Spinal cord (tissue), 10 donors: ENCODE measurements around the gene SENP7. TPM values are rescaled to one million over a fixed set of nuclear protein-coding genes. Genes with fewer than 3 reads are reported as not detected.

ENCODE experiments used
- DNase-seq, 6 donors: peaks; one replicate each; pipeline versions ENCODE4 v3.0.0 to v3.0.0-alpha.2; 2013 to 2015; ENCODE audit warnings: low spot score in 6 of 6, low read depth in 4 of 6
- H3K27ac ChIP-seq: one replicate; pipeline ENCODE4 v1.5.1; 2013; ENCODE audit warnings: low read depth, low read length, control low read depth
- H3K27me3 ChIP-seq: one replicate; pipeline ENCODE4 v1.6.1; 2013; ENCODE audit warnings: low read length; ENCODE audit not compliant: control insufficient read depth, insufficient read depth
- H3K36me3 ChIP-seq: one replicate; pipeline ENCODE4 v1.6.1; 2013; ENCODE audit warnings: low read length; ENCODE audit not compliant: control insufficient read depth, insufficient read depth
- H3K4me1 ChIP-seq: one replicate; pipeline ENCODE4 v1.6.1; 2013; ENCODE audit warnings: low read length; ENCODE audit not compliant: control insufficient read depth, insufficient read depth
- H3K4me3 ChIP-seq: one replicate; pipeline ENCODE4 v1.5.1; 2013; ENCODE audit warnings: low read depth, low read length, control low read depth
- H3K9me3 ChIP-seq: one replicate; pipeline ENCODE4 v1.6.1; 2013; ENCODE audit warnings: low read length; ENCODE audit not compliant: control insufficient read depth, insufficient read depth
- WGBS: methylation state at CpG from one replicate; pipeline ENCODE4 v1.1.5; 2013; ENCODE audit warnings: missing lambda C conversion rate; ENCODE audit not compliant: insufficient coverage; 5-methylcytosine and 5-hydroxymethylcytosine counted together
- polyA plus RNA-seq, 2 donors: library from polyadenylated mRNA; unstranded; fragments of 120-200 nt; gene quantifications; one replicate each; pipeline ENCODE4 v1.2.1, GENCODE V29; 2013; ENCODE audit not compliant: insufficient read length in 2 of 2
- total RNA-seq, 2 donors: library from RNA; depleted of rRNA in 1 of 2; stranded (reverse); fragments of 120-200 nt in 1 of 2; fragments of >200 nt in 1 of 2; gene quantifications; one replicate each; pipeline versions ENCODE4 v1.2.3 to v1.2.4, GENCODE V29; 2013 to 2014
- donor health status: healthy.

Gene SENP7
- total and polyA plus RNA-seq, 4 donors: 43.2 to 84.0 (median 61.4) TPM

DNA sequence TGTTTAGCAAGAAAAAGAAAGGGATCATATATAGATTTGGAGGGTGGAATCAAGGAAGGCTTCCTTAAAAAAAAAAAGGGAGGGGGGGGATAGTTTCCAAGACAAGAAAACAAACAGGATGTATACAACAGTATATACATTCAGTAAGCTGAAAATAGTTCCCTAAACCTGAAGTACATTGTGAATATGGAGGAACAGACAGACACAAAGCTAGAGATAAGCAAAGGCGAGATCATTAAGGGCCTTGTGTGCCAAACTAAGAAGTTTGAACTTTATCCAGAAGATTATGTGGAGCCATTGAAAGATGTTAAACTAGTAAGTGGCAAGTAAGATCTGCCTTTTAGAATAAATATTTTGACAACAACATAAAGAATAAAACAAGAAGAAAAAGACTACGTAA is 99.4 kb downstream of the SENP7 start:
- H3K36me3 ChIP-seq: no peaks in the 10 kb centered on the region
- peaks cover 2% of the 10 kb centered on the region for H3K9me3 ChIP-seq
- H3K27ac ChIP-seq: no peak overlapping the region
- H3K4me1 ChIP-seq: no peaks in the 10 kb centered on the region
- no CpG with 5 or more reads among the region's 2 CpGs for WGBS
- no peak for DNase-seq
- no peak overlapping the region for H3K4me3 ChIP-seq
- no peaks in the 10 kb centered on the region for H3K27me3 ChIP-seq

- no peak overlapping the region for H3K4me3 ChIP-seq
- no peaks in the 10 kb centered on the region for H3K27me3 ChIP-seq
- DNase-seq: no peak
- H3K36me3 ChIP-seq: peaks cover 4% of the 10 kb centered on the region
- H3K27ac ChIP-seq: no peak overlapping the region
- no CpG with 5 or more reads among the region's 1 CpG for WGBS
- no peaks in the 10 kb centered on the region for H3K4me1 ChIP-seq
- peaks cover 15% of the 10 kb centered on the region for H3K9me3 ChIP-seq
These were observed 121.5 kb downstream of the SENP7 start for GRCh38 chr3:101391413-101391950.

- no peaks in the 10 kb centered on the region for H3K27me3 ChIP-seq
- H3K36me3 ChIP-seq: peaks cover 8% of the 10 kb centered on the region
- H3K4me1 ChIP-seq: peaks cover under 1% of the 10 kb centered on the region
- H3K4me3 ChIP-seq: no peak overlapping the region
- H3K9me3 ChIP-seq: peaks cover 15% of the 10 kb centered on the region
- no peak overlapping the region for H3K27ac ChIP-seq
- no peak for DNase-seq
These were observed 124.3 kb downstream of the SENP7 start for GRCh38 chr3:101388706-101389105.

DNA sequence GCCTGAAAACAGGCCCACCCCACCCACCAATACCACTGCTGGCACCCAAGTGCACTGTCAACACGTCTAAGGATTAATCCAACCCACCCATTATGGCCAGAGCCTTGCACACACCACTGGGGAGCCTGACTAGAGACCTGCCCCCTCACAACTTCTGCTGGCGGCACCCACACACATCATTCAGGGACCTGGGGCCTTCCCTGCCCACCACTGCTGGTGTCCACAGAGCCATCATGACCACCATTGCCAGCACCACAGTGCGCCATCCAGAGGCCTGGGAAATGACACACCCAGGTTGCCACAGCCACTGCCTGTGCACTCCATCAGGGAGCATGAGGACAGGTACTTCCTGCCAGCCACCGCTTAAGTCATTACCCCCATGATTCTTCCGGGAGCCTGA is 125.7 kb downstream of the SENP7 start:
- no peaks in the 10 kb centered on the region for H3K27me3 ChIP-seq
- H3K36me3 ChIP-seq: peaks cover 11% of the 10 kb centered on the region
- peaks cover 6% of the 10 kb centered on the region for H3K4me1 ChIP-seq
- H3K27ac ChIP-seq: no peak overlapping the region
- 100% methylated on average over 4 of the region's 5 CpGs for WGBS
- DNase-seq: no peak
- peaks cover 14% of the 10 kb centered on the region for H3K9me3 ChIP-seq
- no peak overlapping the region for H3K4me3 ChIP-seq

- Histone ChIP-seq H3K27ac (no peak overlapping the region), H3K36me3 (peaks cover 11% of the 10 kb centered on the region), H3K9me3 (peaks cover 9% of the 10 kb centered on the region), H3K4me3 (no peak overlapping the region), H3K4me1 (peaks cover 6% of the 10 kb centered on the region), H3K27me3 (no peaks in the 10 kb centered on the region)
- DNase-seq: no peak
- 93% methylated on average over 10 of the region's 10 CpGs for WGBS
These were observed 128.6 kb downstream of the SENP7 start for GRCh38 chr3:101384426-101384825.

GRCh38 chr3:101383656-101384055 is 129.4 kb downstream of the SENP7 start:
- Histone ChIP-seq H3K9me3 (peaks cover 1% of the 10 kb centered on the region), H3K4me3 (no peak overlapping the region), H3K4me1 (peaks cover 6% of the 10 kb centered on the region), H3K27me3 (no peaks in the 10 kb centered on the region), H3K27ac (no peak overlapping the region), H3K36me3 (peaks cover 11% of the 10 kb centered on the region)
- 87% methylated on average over 4 of the region's 4 CpGs for WGBS
- no peak for DNase-seq

DNA sequence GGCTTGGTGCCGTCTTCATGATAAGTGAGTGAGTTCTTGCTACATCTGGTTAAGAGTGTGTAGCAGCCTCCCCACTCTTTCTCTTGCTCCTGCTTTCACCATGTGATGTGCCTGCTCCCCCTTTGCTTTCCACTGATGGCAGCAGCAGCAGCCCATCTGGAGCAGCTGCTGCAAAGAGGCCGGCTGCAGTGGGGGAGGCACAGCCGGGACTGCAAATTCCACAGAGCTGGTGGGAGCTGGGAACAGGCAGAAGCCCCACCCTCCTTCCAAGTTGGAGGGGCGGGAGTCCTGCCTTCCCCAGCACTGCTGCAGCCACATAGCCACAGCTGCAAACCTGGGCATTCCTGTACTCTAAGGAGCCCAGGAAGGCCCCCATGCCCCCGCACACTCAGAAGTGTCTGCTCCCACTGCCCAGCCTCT is 129.8 kb downstream of the SENP7 start:
- Histone ChIP-seq H3K9me3 (no peaks in the 10 kb centered on the region), H3K4me3 (no peak overlapping the region), H3K36me3 (peaks cover 11% of the 10 kb centered on the region), H3K27ac (no peak overlapping the region), H3K27me3 (no peaks in the 10 kb centered on the region), H3K4me1 (peaks cover 6% of the 10 kb centered on the region)
- 60% methylated on average over 4 of the region's 5 CpGs for WGBS
- peak in 2 of 6 donors; percentile 10 to 27 for DNase-seq

DNA sequence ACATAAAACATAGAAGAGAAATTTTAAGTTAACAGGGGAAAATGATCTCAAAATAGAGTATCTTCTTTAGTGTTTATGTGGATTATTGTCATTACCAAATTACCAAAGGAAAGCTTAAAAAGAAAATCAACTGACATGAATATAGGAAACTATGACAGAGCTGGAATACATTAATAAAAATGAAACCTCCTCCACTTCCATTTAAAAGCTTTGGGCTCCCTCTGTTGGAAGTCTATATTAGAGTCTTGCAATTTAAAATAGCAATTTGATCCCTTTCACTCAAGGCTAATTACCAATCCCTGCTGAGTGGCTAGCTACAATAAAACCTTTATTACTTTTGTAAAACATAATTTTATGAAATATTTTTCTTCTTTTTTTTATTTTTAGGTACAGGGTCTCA is 131.2 kb downstream of the SENP7 start:
- Histone ChIP-seq H3K36me3 (peaks cover 7% of the 10 kb centered on the region), H3K4me1 (peaks cover 6% of the 10 kb centered on the region), H3K9me3 (no peaks in the 10 kb centered on the region), H3K4me3 (no peak overlapping the region), H3K27ac (no peak overlapping the region), H3K27me3 (no peaks in the 10 kb centered on the region)
- peak in 2 of 6 donors; percentile 25 to 42 for DNase-seq

DNA sequence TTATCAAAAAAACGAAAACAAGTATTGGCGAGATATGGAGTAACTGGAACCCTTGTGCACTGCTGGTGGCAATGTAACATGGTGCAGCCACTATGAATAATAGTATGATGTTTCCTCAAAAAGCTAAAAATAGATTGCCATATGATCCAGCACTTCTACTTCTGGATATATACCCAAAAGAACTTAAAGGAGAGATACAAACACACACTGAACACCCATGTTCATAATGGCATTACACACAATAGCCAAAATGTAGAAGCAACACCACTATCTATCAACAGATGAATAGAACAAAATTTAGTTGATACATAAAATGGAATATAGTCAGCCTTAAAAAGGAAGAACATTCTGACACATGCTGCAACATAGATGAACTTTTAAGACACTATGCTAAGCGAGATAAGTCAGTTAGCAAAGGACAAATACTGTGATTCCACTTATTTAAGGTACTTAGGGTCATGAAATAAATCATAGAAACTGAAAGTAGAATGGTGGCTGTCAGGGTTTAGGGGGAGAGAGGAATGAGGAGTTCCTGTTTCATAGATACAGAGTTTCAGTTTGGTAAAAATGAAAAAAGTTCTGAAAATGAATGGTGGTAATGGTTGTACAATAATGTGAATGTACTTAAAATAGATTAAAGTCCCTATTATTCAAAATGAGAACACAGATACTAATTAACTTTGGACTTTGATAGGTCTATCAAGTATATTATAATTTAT is 133.2 kb downstream of the SENP7 start:
- no peak overlapping the region for H3K4me3 ChIP-seq
- no CpG with 5 or more reads among the region's 3 CpGs for WGBS
- H3K27ac ChIP-seq: no peak overlapping the region
- H3K9me3 ChIP-seq: no peaks in the 10 kb centered on the region
- DNase-seq: no peak
- H3K4me1 ChIP-seq: peaks cover 6% of the 10 kb centered on the region
- H3K36me3 ChIP-seq: peaks cover 7% of the 10 kb centered on the region
- no peaks in the 10 kb centered on the region for H3K27me3 ChIP-seq

- Histone ChIP-seq H3K27ac (no peak overlapping the region), H3K27me3 (no peaks in the 10 kb centered on the region), H3K9me3 (no peaks in the 10 kb centered on the region), H3K4me3 (no peak overlapping the region), H3K4me1 (no peaks in the 10 kb centered on the region), H3K36me3 (no peaks in the 10 kb centered on the region)
- no CpG with 5 or more reads among the region's 3 CpGs for WGBS
- no peak for DNase-seq
These were observed 135.2 kb downstream of the SENP7 start for GRCh38 chr3:101377796-101378195.
